ENCODE results near the gene GYPB. TPM values are rescaled to one million over a fixed set of nuclear protein-coding genes. Genes with fewer than 3 reads are reported as not detected.
"Not testable (repeated sequence)": the region's sequence is repeated elsewhere in the genome, so short reads cannot be mapped to it uniquely, and the experiment has no call there.

GYPB gene
- polyA plus RNA-seq, 12 donors, result 1.7 to 16.4 (median 3.4) TPM; not detected in 2

- not testable (repeated sequence) for DNase-seq
Observed at GRCh38 chr4:143950185-143950584, 69.0 kb downstream of the GYPB start.

DNA sequence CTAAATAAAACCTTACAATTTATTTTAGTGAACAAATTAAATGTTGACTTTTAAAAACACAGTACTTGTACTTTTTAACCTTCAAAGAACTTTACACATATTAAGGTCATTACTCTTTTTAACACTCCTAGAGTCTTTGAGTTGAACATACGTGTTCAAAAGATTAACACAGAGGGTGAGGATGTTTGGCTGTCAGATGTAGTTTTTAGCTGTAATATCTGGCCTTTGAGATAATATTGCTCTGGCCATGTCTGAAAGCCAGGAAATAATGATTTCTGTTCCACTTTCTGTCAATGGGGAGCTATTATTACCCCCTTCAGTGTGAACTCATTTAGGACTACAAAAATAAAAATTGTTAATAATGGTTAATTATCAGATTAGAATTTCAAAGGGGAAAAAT is 71.7 kb downstream of the GYPB start:
- DNase-seq, result not testable (repeated sequence)

Other genes with a start within 250 kb of the GYPB start
- 1 to 10 TPM in 10 of 12 donors, not detected in 2; 1.3 to 3.3 (median 2.0) TPM for gene GYPE, start 113.8 kb downstream of the GYPB start, polyA plus RNA-seq (ENCODE audit: insufficient read length in 12 of 12)
- gene GYPA, start 121.3 kb upstream of the GYPB start, polyA plus RNA-seq (ENCODE audit: insufficient read length in 12 of 12), result 10 to 100 TPM in 4 of 12 donors, 1 to 10 TPM in 7, not detected in 1; 1.8 to 67.2 (median 5.3) TPM

Measured in muscle of arm (tissue), 12 donors.